ENCODE data around the gene GALM. TPM values are rescaled to one million over a fixed set of nuclear protein-coding genes. Genes with fewer than 3 reads are reported as not detected.

GALM gene
- total and polyA plus RNA-seq, 2 of the 13 experiments (the other 11 are each of a cell fraction or from before 2014, with no cell fraction given), result 65.5 to 90.0 TPM

GRCh38 chr2:38731684-38732221 is 65.8 kb downstream of the GALM start (continued):
- no peak for TF ChIP-seq THRA (CRISPR knock-in tag; IDR thresholded peaks at IDR 0.05; ENCODE audit: borderline replicate concordance)
- no peak for TF ChIP-seq TMF1 (CRISPR knock-in tag; IDR thresholded peaks at IDR 0.05; ENCODE audit: low read depth)
- TF ChIP-seq ERF (CRISPR knock-in tag; IDR thresholded peaks at IDR 0.05), result peak; percentile 40; the same call in 1 of the 2 replicates
- TF ChIP-seq ZNF230 (CRISPR knock-in tag; IDR thresholded peaks at IDR 0.05), result no peak
- TF ChIP-seq ZNF124 (CRISPR knock-in tag; IDR thresholded peaks at IDR 0.05), result peak; percentile 49; the same call in 1 of the 2 replicates
- no peak for TF ChIP-seq ZNF350 (CRISPR knock-in tag; IDR thresholded peaks at IDR 0.05; ENCODE audit: borderline replicate concordance, low read depth)
- peak; percentile 24; the same call in 1 of the 2 replicates for TF ChIP-seq TCF7 (IDR thresholded peaks at IDR 0.05; ENCODE audit: low read depth)
- no peak for TF ChIP-seq GLMP (CRISPR knock-in tag; IDR thresholded peaks at IDR 0.05; ENCODE audit: borderline replicate concordance)
- no peak for TF ChIP-seq IKZF4 (CRISPR knock-in tag; IDR thresholded peaks at IDR 0.05; ENCODE audit: borderline replicate concordance, low read depth, not compliant biosample characterization)
- no peak for TF ChIP-seq PLRG1 (conservative IDR thresholded peaks at IDR 0.05)
- TF ChIP-seq CSRNP1 (CRISPR knock-in tag; IDR thresholded peaks at IDR 0.05), result no peak
- TF ChIP-seq TBX2 (CRISPR knock-in tag; IDR thresholded peaks at IDR 0.05; ENCODE audit: borderline replicate concordance), result peak; percentile 81; the same call in 1 of the 2 replicates
- no peak for TF ChIP-seq MED13 (CRISPR knock-in tag; IDR thresholded peaks at IDR 0.05)
- no peak for TF ChIP-seq AKNA (CRISPR knock-in tag; IDR thresholded peaks at IDR 0.05; ENCODE audit: borderline replicate concordance)
- TF ChIP-seq NRL (CRISPR knock-in tag; IDR thresholded peaks at IDR 0.05; ENCODE audit: borderline replicate concordance), result peak; percentile 49; the same call in 1 of the 2 replicates
- no peak for TF ChIP-seq REXO4 (CRISPR knock-in tag; IDR thresholded peaks at IDR 0.05; ENCODE audit: borderline replicate concordance)
- no peak for TF ChIP-seq PRPF4 (IDR thresholded peaks at IDR 0.05; ENCODE audit: low read depth, low read length, poor library complexity, severe bottlenecking)
- no peak for TF ChIP-seq ARNT2 (CRISPR knock-in tag; IDR thresholded peaks at IDR 0.05; ENCODE audit: low read depth)
- no peak for TF ChIP-seq PBX3 (CRISPR knock-in tag; IDR thresholded peaks at IDR 0.05; ENCODE audit: borderline replicate concordance)

Data from HepG2 (cell line).